Measurements from ENCODE around the gene ARID5B. TPM values are rescaled to one million over a fixed set of nuclear protein-coding genes. Genes with fewer than 3 reads are reported as not detected.

ARID5B gene
- total and polyA plus RNA-seq, 7 donors: 8.5 to 166 (median 75.9) TPM

- Histone ChIP-seq H3K27ac (no peak overlapping the region), H3K4me1 (no peaks in the 10 kb centered on the region), H3K36me3 (ENCODE audit: insufficient read depth in 1 of 2, low read depth in 1 of 2) (no peaks in the 10 kb centered on the region), H3K4me3 (no peak overlapping the region), H3K27me3 (ENCODE audit: insufficient read depth in 3 of 3, low read length in 2 of 3) (no peaks in the 10 kb centered on the region), H3K9me3 (no peaks in the 10 kb centered on the region)
- intact Hi-C loops (cut with DNase I): no loop called here
- TF ChIP-seq, protein P1, sequence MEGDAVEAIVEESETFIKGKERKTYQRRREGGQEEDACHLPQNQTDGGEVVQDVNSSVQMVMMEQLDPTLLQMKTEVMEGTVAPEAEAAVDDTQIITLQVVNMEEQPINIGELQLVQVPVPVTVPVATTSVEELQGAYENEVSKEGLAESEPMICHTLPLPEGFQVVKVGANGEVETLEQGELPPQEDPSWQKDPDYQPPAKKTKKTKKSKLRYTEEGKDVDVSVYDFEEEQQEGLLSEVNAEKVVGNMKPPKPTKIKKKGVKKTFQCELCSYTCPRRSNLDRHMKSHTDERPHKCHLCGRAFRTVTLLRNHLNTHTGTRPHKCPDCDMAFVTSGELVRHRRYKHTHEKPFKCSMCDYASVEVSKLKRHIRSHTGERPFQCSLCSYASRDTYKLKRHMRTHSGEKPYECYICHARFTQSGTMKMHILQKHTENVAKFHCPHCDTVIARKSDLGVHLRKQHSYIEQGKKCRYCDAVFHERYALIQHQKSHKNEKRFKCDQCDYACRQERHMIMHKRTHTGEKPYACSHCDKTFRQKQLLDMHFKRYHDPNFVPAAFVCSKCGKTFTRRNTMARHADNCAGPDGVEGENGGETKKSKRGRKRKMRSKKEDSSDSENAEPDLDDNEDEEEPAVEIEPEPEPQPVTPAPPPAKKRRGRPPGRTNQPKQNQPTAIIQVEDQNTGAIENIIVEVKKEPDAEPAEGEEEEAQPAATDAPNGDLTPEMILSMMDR (IDR thresholded peaks at IDR 0.05): no peak
- ATAC-seq (no peak), DNase-seq (no peak)
- 92 to 95% (median 93%) methylated on average over 6 of the region's 6 CpGs for WGBS, 3 donors
These were observed 18.7 kb upstream of the ARID5B start for GRCh38 chr10:61882621-61883370.

GRCh38 chr10:61883371-61884025 lies 18.0 kb upstream of the ARID5B start:
- Histone ChIP-seq H3K27ac (no peak overlapping the region), H3K36me3 (ENCODE audit: insufficient read depth in 1 of 2, low read depth in 1 of 2) (no peaks in the 10 kb centered on the region), H3K27me3 (ENCODE audit: insufficient read depth in 3 of 3, low read length in 2 of 3) (no peaks in the 10 kb centered on the region), H3K4me3 (no peak overlapping the region), H3K4me1 (no peaks in the 10 kb centered on the region), H3K9me3 (no peaks in the 10 kb centered on the region)
- no peak for DNase-seq
- intact Hi-C loops (cut with DNase I): no loop called here
- TF ChIP-seq, protein P1 (IDR thresholded peaks at IDR 0.05): no peak
- WGBS, 3 donors: 89 to 96% (median 90%) methylated on average over 7 of the region's 7 CpGs
- ATAC-seq: no peak

GRCh38 chr10:61887772-61888171 lies 13.7 kb upstream of the ARID5B start:
- H3K4me1 ChIP-seq: peaks cover 7% of the 10 kb centered on the region
- H3K27ac ChIP-seq: no peak overlapping the region
- no peak for ATAC-seq
- no peaks in the 10 kb centered on the region for H3K9me3 ChIP-seq
- no peaks in the 10 kb centered on the region for H3K27me3 ChIP-seq (ENCODE audit: insufficient read depth in 3 of 3, low read length in 2 of 3)
- intact Hi-C loops (cut with DNase I): no loop called here
- H3K36me3 ChIP-seq (ENCODE audit: insufficient read depth in 1 of 2, low read depth in 1 of 2): no peaks in the 10 kb centered on the region
- no peak overlapping the region for H3K4me3 ChIP-seq
- DNase-seq: no peak
- TF ChIP-seq, protein P1 (IDR thresholded peaks at IDR 0.05): no peak

- DNase-seq: no peak
- intact Hi-C loops (cut with DNase I): no loop called here
These were observed 12.8 kb upstream of the ARID5B start for GRCh38 chr10:61888744-61889143.

More at GRCh38 chr10:61888744-61889143, 12.8 kb upstream of the ARID5B start:
- Histone ChIP-seq H3K27me3 (ENCODE audit: insufficient read depth in 3 of 3, low read length in 2 of 3) (no peaks in the 10 kb centered on the region), H3K27ac (no peak overlapping the region), H3K4me3 (no peak overlapping the region), H3K36me3 (ENCODE audit: insufficient read depth in 1 of 2, low read depth in 1 of 2) (no peaks in the 10 kb centered on the region), H3K4me1 (peaks cover 7% of the 10 kb centered on the region), H3K9me3 (no peaks in the 10 kb centered on the region)
- 90 to 94% (median 93%) methylated on average over 1 of the region's 1 CpG for WGBS, 3 donors
- ATAC-seq: no peak
- TF ChIP-seq, protein P1 (IDR thresholded peaks at IDR 0.05): no peak

All from psoas muscle (tissue), 8 donors.